K562 (cell line): ENCODE data around the gene MYBPHL. TPM values are rescaled to one million over a fixed set of nuclear protein-coding genes. Genes with fewer than 3 reads are reported as not detected.

Experiments
- CBFA2T3 ChIP-seq: fragments of 450-650 bp; IDR thresholded peaks from 2 replicates; pipeline ENCODE4 v1.6.1; 2017
- ERF ChIP-seq: fragments of 450-650 bp; formaldehyde crosslinking; IDR thresholded peaks from 2 replicates; pipeline ENCODE4 v1.4.0; 2020; ENCODE audit warnings: mild to moderate bottlenecking, mixed read lengths
- FOXP4 ChIP-seq: sonication (generic); formaldehyde crosslinking; IDR thresholded peaks from 2 replicates; pipeline ENCODE4 v1.8.0; 2022; ENCODE audit warnings: mild to moderate bottlenecking, missing genetic modification reagents, borderline replicate concordance
- HIVEP1 ChIP-seq: fragments of 250-450 bp; sonication (Bioruptor Pico); IDR thresholded peaks from 2 replicates; pipeline ENCODE4 v1.4.0; 2020; ENCODE audit warnings: mild to moderate bottlenecking
- JUND ChIP-seq, 2 experiments: IDR thresholded peaks; 2 replicates in 1 of 2; 3 replicates in 1 of 2; pipeline ENCODE4 v1.6.1; 2011; ENCODE audit warnings: borderline replicate concordance in 2 of 2, low read depth in 2 of 2, low read length in 2 of 2, improper control_type of control experiment in 1 of 2, missing biosample characterization in 1 of 2, missing genetic modification characterization in 1 of 2, missing genetic modification reagents in 1 of 2
- MTA1 ChIP-seq: fragments of 450-650 bp; IDR thresholded peaks from 2 replicates; pipeline ENCODE4 v1.6.1; 2017; ENCODE audit warnings: borderline replicate concordance
- MTA3 ChIP-seq: fragments of 450-650 bp; formaldehyde crosslinking; IDR thresholded peaks from 2 replicates; pipeline ENCODE4 v1.6.1; 2017; ENCODE audit warnings: mild to moderate bottlenecking, borderline replicate concordance
- RBBP5 ChIP-seq: fragments of 200-600 bp; sonication (generic); IDR thresholded peaks from 2 replicates; pipeline ENCODE4 v1.6.1; 2012; ENCODE audit warnings: borderline replicate concordance, mild to moderate bottlenecking, low read length, control low read depth, inconsistent platforms; ENCODE audit not compliant: insufficient read depth, poor library complexity, severe bottlenecking
- RREB1 ChIP-seq: fragments of 250-450 bp; sonication (Bioruptor Pico); IDR thresholded peaks from 2 replicates; pipeline ENCODE4 v1.4.0; 2020
- ZNF124 ChIP-seq: sonication (generic); formaldehyde crosslinking; IDR thresholded peaks from 2 replicates; pipeline ENCODE4 v1.8.1; 2022; ENCODE audit warnings: missing genetic modification reagents
- ZNF133 ChIP-seq: fragments of 250-450 bp; sonication (Bioruptor Pico); IDR thresholded peaks from 2 replicates; pipeline ENCODE4 v1.4.0; 2020; ENCODE audit warnings: mild to moderate bottlenecking
- ZNF780A ChIP-seq: fragments of 250-450 bp; sonication (Bioruptor Pico); IDR thresholded peaks from 2 replicates; pipeline ENCODE4 v1.5.0; 2021; ENCODE audit warnings: mild to moderate bottlenecking
- polyA plus RNA-seq, 8 experiments: library from polyadenylated mRNA; depleted of rRNA in 4 of 8; stranded (reverse) in 5 of 8; unstranded in 3 of 8; fragments of >200 nt; fragmentation: Nextera tagmentation in 2 of 8; fragmentation: Illumina TruSeq in 1 of 8; extraction: Ambion mirVana in 2 of 8; extraction: Trizol in 1 of 8; gene quantifications; 2 replicates each; pipeline versions ENCODE4 v1.2.1 to v1.2.3, GENCODE V29; 2011 to 2014; ENCODE audit warnings: inconsistent platforms in 1 of 8, missing spikeins in 1 of 8
- total RNA-seq, 7 experiments: library from RNA; depleted of rRNA in 6 of 7; stranded (reverse); fragments of >200 nt in 6 of 7; fragmentation: Illumina TruSeq in 2 of 7; extraction: Trizol in 2 of 7; gene quantifications; 2 replicates each; pipeline versions ENCODE4 v1.2.1 to v1.2.3, GENCODE V29; 2011 to 2021; ENCODE audit warnings: low replicate concordance in 1 of 7
- TF ChIP-seq, protein P1 (sequence below): sonication (generic); formaldehyde crosslinking; IDR thresholded peaks from 2 replicates; pipeline ENCODE4 v1.8.0; 2023; ENCODE audit warnings: mild to moderate bottlenecking, missing genetic modification reagents

MYBPHL gene
- total and polyA plus RNA-seq, 9 of the 15 experiments (the other 6 are each of a cell fraction or from before 2014, with no cell fraction given), result 0.20 to 1.9 (median 0.33) TPM

- peak; percentile 81 for TF ChIP-seq RBBP5
- no peak for TF ChIP-seq FOXP4 (CRISPR knock-in tag)
- peak; percentile 81; the same call in 1 of the 2 replicates for TF ChIP-seq MTA3
- no peak for TF ChIP-seq ZNF133 (CRISPR knock-in tag)
- no peak for TF ChIP-seq HIVEP1 (CRISPR knock-in tag)
- TF ChIP-seq RREB1 (CRISPR knock-in tag), result peak; percentile 92
- TF ChIP-seq JUND (IDR thresholded peaks at IDR 0.05; ENCODE audit: borderline replicate concordance, low read depth, low read length), result peak; percentile 42
- TF ChIP-seq JUND (tag; IDR thresholded peaks at IDR 0.05; ENCODE audit: borderline replicate concordance, low read depth, low read length), result peak; percentile 60; the same call in 1 of the 3 replicates
- 0 out of 2 replicates have a peak, but pooled peaks have one; percentile 16 for TF ChIP-seq ERF (CRISPR knock-in tag)
- TF ChIP-seq CBFA2T3, result peak; percentile 49; the same call in 1 of the 2 replicates
- peak; percentile 35; the same call in 1 of the 2 replicates for TF ChIP-seq MTA1
- TF ChIP-seq, protein P1, sequence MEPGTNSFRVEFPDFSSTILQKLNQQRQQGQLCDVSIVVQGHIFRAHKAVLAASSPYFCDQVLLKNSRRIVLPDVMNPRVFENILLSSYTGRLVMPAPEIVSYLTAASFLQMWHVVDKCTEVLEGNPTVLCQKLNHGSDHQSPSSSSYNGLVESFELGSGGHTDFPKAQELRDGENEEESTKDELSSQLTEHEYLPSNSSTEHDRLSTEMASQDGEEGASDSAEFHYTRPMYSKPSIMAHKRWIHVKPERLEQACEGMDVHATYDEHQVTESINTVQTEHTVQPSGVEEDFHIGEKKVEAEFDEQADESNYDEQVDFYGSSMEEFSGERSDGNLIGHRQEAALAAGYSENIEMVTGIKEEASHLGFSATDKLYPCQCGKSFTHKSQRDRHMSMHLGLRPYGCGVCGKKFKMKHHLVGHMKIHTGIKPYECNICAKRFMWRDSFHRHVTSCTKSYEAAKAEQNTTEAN, result no peak
- no peak for TF ChIP-seq ZNF780A (CRISPR knock-in tag)
- no peak; the same call in 1 of the 2 replicates for TF ChIP-seq ZNF124
These were observed 23.7 kb downstream of the MYBPHL start, which contains the start of gene PSRC1 (continued) for GRCh38 chr1:109282952-109283747.
